KMS-11 (cell line): Measurements from ENCODE around the gene CPPED1.

Source experiments
- H2AFZ ChIP-seq: fragments of 200-600 bp; sonication (generic); 2 replicates; pipeline ENCODE4 v1.6.1; 2016; ENCODE audit warnings: antibody characterized with exemption, mixed run types, low read depth
- H3K27ac ChIP-seq: fragments of 200-600 bp; sonication (generic); 2 replicates; pipeline ENCODE4 v1.6.1; 2016; ENCODE audit warnings: mild to moderate bottlenecking, mixed run types
- H3K27me3 ChIP-seq: fragments of 200-600 bp; sonication (generic); 2 replicates; pipeline ENCODE4 v1.6.1; 2017; ENCODE audit warnings: mild to moderate bottlenecking, low read depth, mixed run types, moderate library complexity; ENCODE audit not compliant: insufficient read depth
- H3K36me3 ChIP-seq: fragments of 200-600 bp; sonication (generic); 2 replicates; pipeline ENCODE4 v1.6.1; 2017; ENCODE audit warnings: mild to moderate bottlenecking, mixed run types; ENCODE audit not compliant: insufficient read depth
- H3K4me1 ChIP-seq: fragments of 200-600 bp; sonication (generic); 2 replicates; pipeline ENCODE4 v1.6.1; 2016; ENCODE audit warnings: mild to moderate bottlenecking, low read depth, mixed run types; ENCODE audit not compliant: poor library complexity, severe bottlenecking
- H3K4me2 ChIP-seq: fragments of 200-600 bp; sonication (generic); 2 replicates; pipeline ENCODE4 v1.7.0; 2016; ENCODE audit warnings: mild to moderate bottlenecking, mixed run types
- H3K4me3 ChIP-seq: fragments of 200-600 bp; sonication (generic); IDR thresholded peaks from 2 replicates; pipeline ENCODE4 v1.6.1; 2017; ENCODE audit warnings: low read depth, low read length, mixed read lengths; ENCODE audit not compliant: insufficient read depth
- H3K79me2 ChIP-seq: fragments of 200-600 bp; sonication (generic); 2 replicates; pipeline ENCODE4 v1.6.1; 2016; ENCODE audit warnings: low read depth, mixed run types; ENCODE audit not compliant: insufficient read depth
- H3K9ac ChIP-seq: fragments of 200-600 bp; sonication (generic); 2 replicates; pipeline ENCODE4 v1.6.1; 2016; ENCODE audit warnings: mild to moderate bottlenecking, mixed run types
- H4K20me1 ChIP-seq: fragments of 200-600 bp; sonication (generic); 2 replicates; pipeline ENCODE4 v1.6.1; 2016; ENCODE audit warnings: mild to moderate bottlenecking, mixed run types; ENCODE audit not compliant: insufficient read depth
- TF ChIP-seq, protein P1 (sequence below): fragments of 200-600 bp; sonication (generic); conservative IDR thresholded peaks from 2 replicates; pipeline ENCODE4 v1.6.1; 2017; ENCODE audit warnings: low read depth, mild to moderate bottlenecking, antibody characterized with exemption, low read length, moderate library complexity, mixed read lengths

The CPPED1 gene

GRCh38 chr16:12697437-12697836 lies 106.2 kb downstream of the CPPED1 start:
- Histone ChIP-seq H3K27ac (no peak overlapping the region), H4K20me1 (no peaks in the 10 kb centered on the region), H3K9ac (no peak overlapping the region), H3K4me2 (no peak overlapping the region), H3K27me3 (no peaks in the 10 kb centered on the region), H3K79me2 (no peaks in the 10 kb centered on the region), H3K4me3 (no peak overlapping the region), H3K36me3 (no peaks in the 10 kb centered on the region), H3K4me1 (no peaks in the 10 kb centered on the region), H2AFZ (no peak overlapping the region)
- TF ChIP-seq, protein P1, sequence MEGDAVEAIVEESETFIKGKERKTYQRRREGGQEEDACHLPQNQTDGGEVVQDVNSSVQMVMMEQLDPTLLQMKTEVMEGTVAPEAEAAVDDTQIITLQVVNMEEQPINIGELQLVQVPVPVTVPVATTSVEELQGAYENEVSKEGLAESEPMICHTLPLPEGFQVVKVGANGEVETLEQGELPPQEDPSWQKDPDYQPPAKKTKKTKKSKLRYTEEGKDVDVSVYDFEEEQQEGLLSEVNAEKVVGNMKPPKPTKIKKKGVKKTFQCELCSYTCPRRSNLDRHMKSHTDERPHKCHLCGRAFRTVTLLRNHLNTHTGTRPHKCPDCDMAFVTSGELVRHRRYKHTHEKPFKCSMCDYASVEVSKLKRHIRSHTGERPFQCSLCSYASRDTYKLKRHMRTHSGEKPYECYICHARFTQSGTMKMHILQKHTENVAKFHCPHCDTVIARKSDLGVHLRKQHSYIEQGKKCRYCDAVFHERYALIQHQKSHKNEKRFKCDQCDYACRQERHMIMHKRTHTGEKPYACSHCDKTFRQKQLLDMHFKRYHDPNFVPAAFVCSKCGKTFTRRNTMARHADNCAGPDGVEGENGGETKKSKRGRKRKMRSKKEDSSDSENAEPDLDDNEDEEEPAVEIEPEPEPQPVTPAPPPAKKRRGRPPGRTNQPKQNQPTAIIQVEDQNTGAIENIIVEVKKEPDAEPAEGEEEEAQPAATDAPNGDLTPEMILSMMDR: no peak

- no peaks in the 10 kb centered on the region for H4K20me1 ChIP-seq
- H3K27ac ChIP-seq: no peak overlapping the region
- H3K79me2 ChIP-seq: no peaks in the 10 kb centered on the region
- H3K9ac ChIP-seq: no peak overlapping the region
- TF ChIP-seq, protein P1: no peak
- H3K27me3 ChIP-seq: no peaks in the 10 kb centered on the region
- H2AFZ ChIP-seq: no peak overlapping the region
- H3K4me1 ChIP-seq: no peaks in the 10 kb centered on the region
- H3K4me3 ChIP-seq: no peak overlapping the region
- H3K36me3 ChIP-seq: no peaks in the 10 kb centered on the region
- H3K4me2 ChIP-seq: no peak overlapping the region
Measured at GRCh38 chr16:12695454-12695853, 108.2 kb downstream of the CPPED1 start.

DNA sequence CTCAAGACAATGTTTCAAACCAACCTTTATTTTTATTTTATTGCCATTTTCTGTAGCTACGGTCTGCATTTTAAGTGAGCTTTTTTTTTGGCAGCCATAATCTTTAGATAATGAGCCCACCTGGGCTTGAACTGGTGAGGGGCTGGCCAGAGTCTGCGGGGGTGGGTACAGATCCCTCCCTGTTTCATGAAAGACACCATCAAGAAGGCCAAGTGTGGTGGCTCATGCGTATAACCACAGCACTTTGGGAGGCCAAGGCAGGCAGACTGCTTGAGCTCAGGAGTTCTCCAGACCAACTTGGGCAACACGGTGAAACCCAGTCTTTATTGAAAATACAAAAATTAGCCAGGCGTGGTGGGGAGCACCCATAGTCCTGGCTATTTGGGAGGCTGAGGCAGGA lies 113.7 kb downstream of the CPPED1 start:
- Histone ChIP-seq H3K27ac (no peak overlapping the region), H3K9ac (no peak overlapping the region), H3K36me3 (no peaks in the 10 kb centered on the region), H3K4me2 (no peak overlapping the region), H3K4me1 (no peaks in the 10 kb centered on the region), H3K79me2 (no peaks in the 10 kb centered on the region), H4K20me1 (no peaks in the 10 kb centered on the region), H3K4me3 (no peak overlapping the region), H2AFZ (no peak overlapping the region), H3K27me3 (no peaks in the 10 kb centered on the region)
- TF ChIP-seq, protein P1: no peak

DNA sequence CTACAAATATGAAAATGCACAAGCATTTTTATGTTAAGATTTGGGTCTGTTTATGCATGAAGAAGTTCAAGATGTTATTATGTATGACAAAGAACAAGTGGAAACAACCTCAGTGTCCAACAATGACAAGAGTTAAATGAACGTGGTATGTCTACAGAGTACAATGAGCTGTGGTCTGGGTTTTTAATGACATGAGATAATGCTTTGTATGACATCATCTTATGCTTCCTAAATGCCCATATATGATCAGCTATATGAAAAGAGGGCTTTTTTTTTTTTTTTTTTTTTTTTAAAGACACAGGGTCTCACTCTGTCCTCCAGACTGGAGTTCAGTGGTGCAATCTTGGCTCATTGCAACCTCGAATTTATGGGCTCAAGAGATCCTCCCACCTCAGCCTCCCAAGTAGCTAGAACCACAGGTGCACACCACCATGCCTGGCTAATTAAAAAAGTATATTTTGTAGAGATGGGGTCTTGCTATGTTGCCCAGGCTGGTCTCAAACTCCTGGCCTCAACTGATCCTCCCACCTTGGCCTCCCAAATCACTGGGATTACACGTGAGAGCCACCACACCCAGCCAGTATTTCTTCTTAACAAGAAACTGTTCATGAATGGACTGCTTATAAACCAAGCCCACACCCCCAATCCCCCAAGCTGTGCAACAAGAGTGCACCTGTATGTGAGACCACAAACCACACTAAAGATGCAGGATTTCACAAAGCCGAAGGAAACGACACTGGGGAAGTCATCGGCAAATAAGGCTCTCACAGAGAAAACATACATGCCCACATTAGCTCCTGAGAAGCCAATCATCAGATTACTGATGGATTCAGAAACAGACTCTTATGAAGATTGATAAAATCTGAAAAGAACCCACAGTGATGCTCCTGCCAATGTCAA lies 114.5 kb downstream of the CPPED1 start:
- Histone ChIP-seq H3K4me1 (no peaks in the 10 kb centered on the region), H2AFZ (no peak overlapping the region), H3K4me3 (no peak overlapping the region), H3K79me2 (no peaks in the 10 kb centered on the region), H3K9ac (no peak overlapping the region), H3K36me3 (no peaks in the 10 kb centered on the region), H3K4me2 (no peak overlapping the region), H3K27ac (no peak overlapping the region), H4K20me1 (no peaks in the 10 kb centered on the region), H3K27me3 (no peaks in the 10 kb centered on the region)
- TF ChIP-seq, protein P1: no peak
